Non-pigmented ciliary epithelial cell (primary cell): ENCODE results near the gene APOBEC2.

Source experiments
- DNase-seq: peaks from one replicate; pipeline ENCODE4 v3.0.0-alpha.2; 2010; ENCODE audit warnings: low read depth

The APOBEC2 gene

GRCh38 chr6:41090841-41091761 lies 38.1 kb downstream of the APOBEC2 start:
- DNase-seq: no peak

DNA sequence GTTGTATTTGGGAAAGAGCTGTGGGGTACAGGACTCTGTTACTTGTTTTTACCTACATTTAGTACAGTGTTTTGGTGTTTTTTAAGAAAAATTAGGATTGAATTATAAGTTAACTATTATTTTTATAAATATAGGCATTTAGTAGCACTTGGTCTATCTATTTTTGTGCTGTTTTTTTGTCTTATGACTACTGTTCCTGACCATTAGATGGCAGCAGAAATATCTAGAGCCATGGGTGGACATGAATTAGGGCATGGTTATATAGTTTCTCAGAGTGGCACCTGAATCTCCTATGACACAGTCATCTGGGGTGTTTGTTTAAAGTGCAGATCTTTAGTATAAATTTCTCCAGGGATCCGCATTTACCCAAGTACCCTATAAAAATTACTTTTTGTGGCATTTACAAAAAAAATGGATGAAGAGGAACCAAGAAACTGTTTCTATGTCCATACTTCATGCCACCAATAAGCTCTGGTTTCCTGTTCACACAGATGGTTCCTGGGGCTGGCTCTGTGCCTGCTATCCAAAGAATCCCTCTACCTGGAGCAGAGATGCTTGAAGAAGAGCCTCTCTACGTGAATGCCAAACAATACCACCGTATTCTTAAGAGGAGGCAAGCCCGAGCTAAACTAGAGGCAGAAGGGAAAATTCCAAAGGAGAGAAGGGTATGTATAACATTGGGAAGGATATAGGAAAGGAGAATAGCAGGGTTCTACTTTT lies 39.6 kb downstream of the APOBEC2 start:
- no peak for DNase-seq

DNA sequence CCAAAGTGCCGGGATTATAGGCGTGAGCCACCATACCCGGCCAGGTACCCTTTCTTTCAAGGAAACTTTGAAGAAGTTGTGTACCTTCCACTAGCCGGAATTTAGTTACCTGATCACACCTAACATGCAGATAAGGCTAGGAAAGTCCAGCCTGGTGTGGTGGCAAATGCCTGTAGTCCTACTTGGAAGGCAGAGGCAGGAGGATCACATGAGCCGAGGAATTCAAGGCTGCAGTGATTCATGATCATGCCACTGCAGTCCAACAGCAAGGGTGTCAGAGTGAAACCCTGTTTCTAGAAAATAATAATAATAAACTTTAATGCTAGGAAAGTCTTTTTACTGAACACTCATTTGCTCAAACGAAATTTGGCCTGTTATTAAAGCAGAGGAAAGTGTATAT lies 40.7 kb downstream of the APOBEC2 start:
- DNase-seq: no peak

DNA sequence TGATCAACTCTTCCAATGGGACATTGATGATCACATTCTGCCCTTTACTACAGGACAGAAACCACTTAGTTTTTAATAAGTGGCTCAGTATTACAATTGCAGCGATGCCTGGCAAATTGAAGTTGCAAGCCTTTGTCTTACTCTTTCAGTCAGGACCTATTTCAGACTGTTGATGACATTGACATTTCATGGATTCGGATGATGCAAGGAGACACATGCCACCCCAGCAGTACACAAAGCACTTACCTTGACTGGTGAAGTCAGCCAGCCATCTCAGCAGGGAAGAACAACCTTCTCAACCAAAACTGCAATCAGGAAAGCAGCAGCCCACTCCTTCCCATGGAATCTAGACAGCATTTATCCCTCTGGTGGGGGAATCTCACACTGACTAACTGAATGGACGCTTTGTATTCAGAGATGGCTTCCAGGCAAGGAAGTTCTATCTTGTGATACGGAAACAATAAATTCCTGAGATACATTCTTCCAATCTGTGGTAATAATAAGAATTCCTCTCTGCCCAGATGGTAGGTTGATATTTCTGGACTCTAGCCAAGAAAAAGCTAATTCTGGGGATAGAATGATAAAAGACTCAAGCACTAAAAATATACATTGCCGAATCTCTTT lies 44.6 kb downstream of the APOBEC2 start:
- DNase-seq: peak; percentile 79

- DNase-seq: no peak
These were observed 45.4 kb downstream of the APOBEC2 start for GRCh38 chr6:41098366-41098765.

DNA sequence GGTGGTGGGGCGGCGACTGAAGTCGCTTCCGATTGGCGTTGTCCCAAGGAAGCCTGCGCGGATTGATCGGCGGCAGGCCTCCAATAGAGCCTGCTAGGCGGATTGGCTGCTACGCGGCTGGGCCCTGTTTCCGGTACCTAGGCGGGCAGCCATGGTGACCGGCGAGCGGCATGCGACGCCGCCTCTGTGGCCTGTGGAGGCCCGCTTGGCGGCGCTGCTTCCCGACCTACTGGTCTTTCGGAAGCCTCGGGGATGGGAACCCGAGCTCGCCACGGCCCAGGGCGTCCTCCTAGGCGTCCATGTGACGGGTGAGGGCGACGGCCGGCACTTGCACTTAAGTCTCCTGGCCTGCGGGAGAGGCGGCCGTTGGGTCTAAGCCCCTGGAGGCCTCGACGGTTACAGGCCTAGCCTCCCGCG lies 47.9 kb downstream of the APOBEC2 start:
- no peak for DNase-seq

- no peak for DNase-seq
These were observed 50.8 kb downstream of the APOBEC2 start for GRCh38 chr6:41103847-41104246.

DNA sequence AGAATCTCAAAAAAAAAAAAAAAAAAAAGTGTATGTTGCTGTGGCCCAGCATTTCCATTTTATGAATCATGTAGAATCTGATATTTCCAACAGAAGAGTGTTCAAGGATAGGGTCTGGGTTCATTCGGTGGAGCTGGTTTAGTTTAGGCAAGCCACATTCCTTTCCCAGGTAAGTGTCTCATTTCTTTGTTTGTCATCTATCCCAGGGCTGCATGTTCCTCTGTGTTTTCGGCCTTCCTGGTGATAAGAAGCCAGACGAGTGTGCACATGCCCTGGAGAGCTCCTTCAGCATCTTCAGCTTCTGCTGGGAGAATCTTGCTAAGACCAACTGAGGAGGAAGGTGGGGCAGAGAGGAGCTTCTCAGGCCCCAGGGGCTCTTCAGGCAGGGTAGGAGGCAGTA lies 58.0 kb downstream of the APOBEC2 start:
- DNase-seq: no peak
